ENCODE results near the gene FCHSD2.

Gene FCHSD2

GRCh38 chr11:72958791-72959190, 183.3 kb downstream of the FCHSD2 start:
- ChIA-PET POLR2A (no interaction called here), CTCF (no interaction called here)
- no peak for TF ChIP-seq CTCF (IDR thresholded peaks at IDR 0.05; ENCODE audit: control extremely low read depth, extremely low read depth, low read depth, missing control alignments)
- no peak for DNase-seq (ENCODE audit: extremely low spot score)

DNA sequence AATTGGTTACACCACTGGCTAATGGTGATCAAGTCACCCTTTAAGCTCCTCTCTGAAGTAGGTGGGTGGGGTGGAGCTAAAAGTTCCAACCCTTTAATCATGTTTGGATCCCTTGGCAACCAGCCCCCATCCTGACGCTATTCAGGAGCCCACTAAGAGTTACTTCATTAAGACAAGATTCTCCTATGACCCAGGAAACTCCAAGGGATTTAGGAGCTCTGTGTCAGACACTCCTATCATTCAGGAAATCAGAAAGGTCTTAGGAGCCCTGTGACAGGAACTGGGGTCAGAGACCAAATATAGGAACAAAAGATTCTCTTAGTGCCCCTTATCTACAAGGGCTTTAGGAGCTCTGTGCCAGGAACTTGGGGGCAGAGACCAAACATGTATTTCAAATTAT, 186.7 kb downstream of the FCHSD2 start:
- ChIA-PET POLR2A (no interaction called here), CTCF (interaction anchor here (1.1 to 1.5 kb wide), 4 partner anchors 13 to 281 kb away, joined by 3 to 4 read pairs (median 4); no protein-coding TSS in a partner anchor)
- TF ChIP-seq CTCF (IDR thresholded peaks at IDR 0.05; ENCODE audit: control extremely low read depth, extremely low read depth, low read depth, missing control alignments), result no peak
- DNase-seq (ENCODE audit: extremely low spot score), result no peak

DNA sequence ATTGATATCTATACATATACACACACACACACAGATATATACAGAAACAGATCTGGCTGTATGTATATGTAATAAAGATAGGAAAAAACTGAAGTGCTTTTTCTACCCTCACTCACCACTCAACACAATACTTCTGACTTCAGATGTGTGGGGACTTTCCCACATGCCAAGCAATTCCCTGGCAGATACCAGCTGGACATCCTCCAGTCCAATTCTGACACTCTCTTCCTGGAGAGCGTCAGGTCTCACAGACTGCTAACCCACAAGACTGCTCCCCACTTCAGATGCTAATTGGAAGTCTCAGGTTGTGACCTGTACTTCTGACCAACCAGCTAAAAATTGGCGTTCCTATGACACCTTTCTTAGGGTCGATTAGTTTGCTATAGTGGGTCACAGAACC, 187.3 kb downstream of the FCHSD2 start:
- DNase-seq (ENCODE audit: extremely low spot score), result no peak
- CTCF ChIA-PET, result interaction anchor here (1.1 to 1.5 kb wide), 4 partner anchors 13 to 281 kb away, joined by 3 to 4 read pairs (median 4); no protein-coding TSS in a partner anchor
- POLR2A ChIA-PET, result no interaction called here

GRCh38 chr11:72953637-72954036, 188.5 kb downstream of the FCHSD2 start:
- CTCF ChIA-PET, result interaction anchor here (1.0 kb wide), 1 partner anchor 8 kb away, joined by 3 read pairs; no protein-coding TSS in a partner anchor
- no peak for TF ChIP-seq CTCF (IDR thresholded peaks at IDR 0.05; ENCODE audit: control extremely low read depth, extremely low read depth, low read depth, missing control alignments)
- POLR2A ChIA-PET, result no interaction called here
- no peak for DNase-seq (ENCODE audit: extremely low spot score)

More for the DNA sequence above, 187.3 kb downstream of the FCHSD2 start:
- no peak for TF ChIP-seq CTCF (IDR thresholded peaks at IDR 0.05; ENCODE audit: control extremely low read depth, extremely low read depth, low read depth, missing control alignments)

- ChIA-PET CTCF (no interaction called here), POLR2A (no interaction called here)
- no peak for TF ChIP-seq CTCF (IDR thresholded peaks at IDR 0.05; ENCODE audit: control extremely low read depth, extremely low read depth, low read depth, missing control alignments)
- DNase-seq (ENCODE audit: extremely low spot score), result peak; percentile 36
Observed at GRCh38 chr11:72951888-72952287, 190.2 kb downstream of the FCHSD2 start.

- no peak for DNase-seq (ENCODE audit: extremely low spot score)
- no peak for TF ChIP-seq CTCF (IDR thresholded peaks at IDR 0.05; ENCODE audit: control extremely low read depth, extremely low read depth, low read depth, missing control alignments)
- POLR2A ChIA-PET, result no interaction called here
- CTCF ChIA-PET, result no interaction called here
Observed at GRCh38 chr11:72951193-72951592, 190.9 kb downstream of the FCHSD2 start.

GRCh38 chr11:72950685-72951084, 191.4 kb downstream of the FCHSD2 start:
- POLR2A ChIA-PET, result no interaction called here
- no peak for DNase-seq (ENCODE audit: extremely low spot score)
- CTCF ChIA-PET, result no interaction called here
- no peak for TF ChIP-seq CTCF (IDR thresholded peaks at IDR 0.05; ENCODE audit: control extremely low read depth, extremely low read depth, low read depth, missing control alignments)

All from GM10248 (cell line).